HG02623 (cell line): ENCODE results near the gene MIXL1.
A peak's percentile ranks its signal among the peaks of the same experiment; 100 is the strongest.
"Not testable (repeated sequence)": the region's sequence is repeated elsewhere in the genome, so short reads cannot be mapped to it uniquely, and the experiment has no call there.

Source experiments
- ATAC-seq: cut with Tn5 transposase; IDR thresholded peaks from one replicate; pipeline ENCODE4 v1.9.1; 2021; ENCODE audit warnings: moderate library complexity; ENCODE audit not compliant: unreplicated experiment

The MIXL1 gene

DNA sequence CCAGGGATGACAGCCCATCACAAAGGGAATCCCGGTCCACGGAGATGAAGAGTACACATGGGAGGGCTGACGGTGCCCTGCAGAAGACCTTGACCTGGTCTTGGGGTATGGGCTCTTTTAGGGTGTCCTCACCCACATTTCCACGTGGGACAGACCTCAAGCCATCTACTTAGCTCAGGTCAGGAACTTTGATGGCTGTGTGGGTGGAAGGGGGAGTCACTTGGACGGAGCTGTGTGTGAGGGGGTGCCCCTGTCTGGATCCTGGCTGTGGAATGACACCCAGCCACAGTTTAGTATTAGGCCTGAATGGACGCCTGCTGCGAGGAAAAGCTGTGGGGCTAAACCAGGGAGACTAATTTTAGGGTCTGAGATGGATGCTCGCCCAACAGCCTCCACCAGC lies 10.9 kb upstream of the MIXL1 start:
- ATAC-seq: no peak

DNA sequence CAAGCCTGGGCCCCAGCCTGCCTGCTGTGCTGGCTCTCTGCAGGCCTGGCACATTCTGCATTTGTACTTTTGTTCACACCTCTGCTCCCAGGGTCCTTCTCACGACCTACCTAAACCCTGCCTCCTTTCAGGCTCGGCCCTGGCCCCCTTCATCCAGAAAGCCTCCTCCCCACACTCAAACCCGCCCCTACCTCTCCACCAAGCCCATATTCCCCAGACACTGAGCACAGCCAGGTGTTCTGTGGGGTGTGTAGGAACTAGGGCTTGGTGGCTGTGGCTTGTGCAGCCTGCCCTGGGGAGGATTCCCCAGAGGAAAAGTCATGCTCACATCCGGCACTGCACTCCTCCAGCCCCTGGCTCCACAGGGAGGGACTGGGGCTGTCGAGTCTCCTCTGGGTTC lies 8.2 kb upstream of the MIXL1 start:
- ATAC-seq: no peak

DNA sequence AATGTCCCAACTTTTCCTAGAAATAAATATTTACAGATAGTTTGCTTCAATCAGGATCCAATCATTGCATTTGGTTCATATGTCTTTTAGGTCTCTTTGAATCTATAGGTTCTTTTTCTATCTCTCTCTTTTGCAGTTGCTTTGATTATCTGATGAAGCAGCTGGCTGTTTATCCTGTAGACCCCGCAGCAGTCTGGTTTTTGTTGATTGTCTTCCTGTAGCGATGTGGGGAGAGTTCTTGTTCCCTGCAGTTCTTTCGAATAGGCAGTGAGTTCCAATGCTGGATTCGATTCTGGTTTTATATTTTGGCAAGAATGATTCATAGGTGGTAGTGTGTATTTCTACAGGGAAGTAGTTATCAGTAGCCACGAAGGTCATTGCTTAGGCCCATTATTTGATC lies 7.4 kb upstream of the MIXL1 start:
- no peak for ATAC-seq

DNA sequence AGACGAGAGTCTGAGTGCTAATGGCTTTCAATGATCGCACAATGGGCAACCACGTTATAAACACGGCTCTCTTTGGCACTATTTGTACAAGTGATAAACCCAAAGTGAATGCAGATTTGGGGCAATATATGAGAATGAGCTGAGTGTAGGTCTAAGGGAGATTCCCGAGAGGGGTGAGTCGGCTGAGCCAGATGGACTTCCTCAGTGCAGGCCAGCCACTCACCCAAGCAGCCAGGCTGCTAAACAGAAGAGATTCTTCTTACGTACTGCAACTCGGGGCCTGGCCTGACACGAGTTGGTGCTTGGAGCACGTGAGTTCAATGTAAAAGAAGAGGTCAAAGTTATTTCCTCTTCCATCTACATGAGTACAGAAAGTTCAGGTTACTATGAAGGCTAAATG lies 6.2 kb upstream of the MIXL1 start:
- no peak for ATAC-seq

DNA sequence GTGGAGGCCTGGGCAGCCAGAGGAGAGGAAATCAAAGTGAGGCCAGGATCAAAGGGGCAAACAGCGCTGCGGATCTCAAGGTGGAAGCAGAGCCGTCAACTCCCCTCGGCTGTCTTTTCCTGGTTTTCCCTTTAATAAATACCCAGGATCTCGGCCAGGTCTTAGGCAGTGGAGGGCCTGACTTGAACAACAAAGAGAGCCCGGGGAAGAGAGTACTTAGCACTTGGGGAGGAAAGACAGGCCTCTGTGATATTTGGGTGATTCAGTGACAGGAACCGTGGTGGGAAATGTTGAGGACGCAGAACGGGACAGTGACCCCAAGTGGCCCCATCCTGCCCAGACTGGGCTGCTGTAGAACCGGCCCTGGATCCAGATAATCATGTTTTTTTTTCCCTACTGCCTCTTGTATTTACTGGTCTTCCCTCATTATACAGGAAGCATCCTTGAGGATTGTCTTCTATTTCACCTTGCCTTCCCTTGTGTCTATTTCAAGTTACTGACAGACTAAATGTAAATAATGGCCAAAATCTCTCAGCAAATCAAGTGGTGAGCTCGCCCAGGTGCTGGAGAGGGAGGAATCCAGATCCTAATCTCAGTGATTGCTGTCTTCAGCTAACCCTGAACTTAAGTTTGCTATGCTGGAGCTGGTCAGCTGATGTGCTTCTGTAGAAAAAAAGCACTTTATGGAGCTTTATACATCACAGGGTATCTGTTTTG lies 2.8 kb upstream of the MIXL1 start:
- no peak for ATAC-seq

DNA sequence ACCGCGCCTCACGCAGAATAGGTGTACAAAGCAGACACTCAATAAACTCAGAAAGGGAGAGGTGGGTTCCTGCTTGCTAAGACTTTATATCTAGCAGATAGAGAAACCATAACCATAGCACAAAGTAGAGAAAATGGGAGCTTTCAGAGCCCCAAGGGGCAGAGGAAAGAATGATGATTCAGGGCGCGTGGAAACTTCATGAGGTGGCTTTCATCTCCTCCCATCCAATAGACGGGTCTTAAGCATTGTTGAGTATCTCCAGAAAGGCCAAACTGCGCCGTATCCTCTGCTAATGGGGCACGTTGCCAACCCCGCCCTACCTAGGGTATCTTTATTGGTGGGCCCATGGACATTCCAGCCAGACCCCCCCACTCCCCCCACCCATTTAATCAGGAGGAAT lies 778 bp upstream of the MIXL1 start:
- ATAC-seq: no peak

DNA sequence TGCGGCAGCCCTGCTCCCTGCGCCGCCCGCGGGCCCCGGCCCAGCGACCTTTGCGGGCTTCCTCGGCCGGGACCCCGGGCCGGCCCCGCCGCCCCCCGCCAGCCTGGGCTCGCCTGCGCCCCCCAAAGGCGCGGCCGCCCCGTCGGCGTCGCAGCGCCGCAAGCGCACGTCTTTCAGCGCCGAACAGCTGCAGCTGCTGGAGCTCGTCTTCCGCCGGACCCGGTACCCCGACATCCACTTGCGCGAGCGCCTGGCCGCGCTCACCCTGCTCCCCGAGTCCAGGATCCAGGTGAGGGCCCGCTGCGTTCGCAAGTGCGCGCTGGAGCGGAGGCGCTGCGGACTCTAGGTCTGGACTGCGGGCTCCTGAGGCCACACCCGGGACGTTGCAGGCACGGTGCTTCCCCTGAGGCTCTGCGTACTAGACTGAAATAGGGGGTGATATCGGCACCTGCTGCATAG lies 351 bp downstream of the MIXL1 start:
- peak; percentile 49 for ATAC-seq

DNA sequence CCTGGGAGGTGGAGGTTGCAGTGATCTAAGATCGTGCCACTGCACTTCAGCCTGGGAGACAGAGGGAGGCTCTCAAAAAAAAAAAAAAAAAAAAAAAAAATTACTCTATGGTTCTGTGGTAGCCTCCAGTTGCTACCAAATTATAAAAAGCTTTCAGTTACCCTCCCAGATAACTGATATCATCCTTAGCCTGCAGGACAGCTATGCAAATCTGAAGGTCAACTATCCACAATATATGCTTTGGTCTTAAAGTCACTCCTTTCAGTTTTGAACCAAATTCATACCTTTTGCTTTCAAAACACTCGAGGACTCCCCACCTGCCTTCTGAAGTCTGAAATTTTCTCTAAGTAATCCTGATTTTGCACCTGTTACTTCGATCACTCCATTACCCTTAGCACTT lies 3.1 kb downstream of the MIXL1 start:
- ATAC-seq: no peak

DNA sequence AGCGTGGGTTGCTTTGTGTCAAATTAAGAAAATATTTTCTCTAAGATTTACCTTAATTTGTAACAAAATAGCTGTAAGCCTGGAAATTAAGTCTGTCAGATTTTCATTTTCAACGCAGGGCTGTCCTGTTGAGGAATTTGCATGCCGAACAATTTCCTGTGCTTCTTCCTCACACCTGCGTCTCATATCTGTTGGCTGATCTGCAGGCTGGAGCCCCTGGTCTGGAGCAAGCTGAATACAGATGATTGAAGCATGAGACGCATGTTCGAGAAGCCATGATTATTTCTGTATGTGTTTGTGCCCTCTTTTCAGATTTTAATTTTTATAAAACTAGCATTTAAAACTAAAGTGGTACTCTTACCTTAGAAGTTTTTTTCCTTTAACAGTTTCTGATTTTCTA lies 9.8 kb downstream of the MIXL1 start:
- ATAC-seq: peak; percentile 79

DNA sequence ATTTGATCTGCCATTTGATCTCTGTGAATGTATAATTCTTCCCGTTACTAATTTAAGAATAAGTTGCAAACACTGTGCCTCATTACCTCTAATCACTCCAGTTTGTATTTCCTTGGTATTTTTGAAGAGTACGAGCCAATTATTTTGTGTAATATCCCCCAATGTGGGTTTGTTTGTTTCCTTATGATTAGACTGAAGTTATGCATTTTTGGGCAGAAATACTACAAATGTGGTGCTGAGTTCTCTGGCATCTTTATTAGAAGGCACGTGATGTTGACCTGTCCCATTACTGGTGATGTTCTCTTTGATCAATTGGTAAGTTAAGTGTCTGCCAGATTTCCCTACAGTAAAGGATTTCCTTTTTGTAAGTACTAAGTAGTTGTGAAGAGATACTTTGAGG lies 10.3 kb downstream of the MIXL1 start:
- ATAC-seq: no peak

DNA sequence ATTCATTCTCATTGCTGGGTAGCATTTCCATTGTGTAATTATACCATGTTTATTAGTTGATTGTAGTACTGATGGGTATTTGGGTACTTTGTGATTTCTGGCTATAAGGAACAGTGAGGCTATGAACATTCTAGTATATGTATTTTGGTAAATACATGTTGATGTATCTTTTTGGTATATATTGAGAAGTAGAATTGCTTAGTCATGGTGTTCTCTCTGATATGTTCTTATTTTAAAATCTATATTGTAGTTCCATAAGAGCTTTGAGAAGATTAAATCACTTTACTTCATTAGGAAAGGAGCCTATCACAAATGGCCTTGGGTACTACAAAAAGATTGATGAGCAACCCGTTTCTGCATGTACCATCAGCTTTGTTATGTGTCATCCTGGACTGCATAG lies 13.4 kb downstream of the MIXL1 start:
- no peak for ATAC-seq

DNA sequence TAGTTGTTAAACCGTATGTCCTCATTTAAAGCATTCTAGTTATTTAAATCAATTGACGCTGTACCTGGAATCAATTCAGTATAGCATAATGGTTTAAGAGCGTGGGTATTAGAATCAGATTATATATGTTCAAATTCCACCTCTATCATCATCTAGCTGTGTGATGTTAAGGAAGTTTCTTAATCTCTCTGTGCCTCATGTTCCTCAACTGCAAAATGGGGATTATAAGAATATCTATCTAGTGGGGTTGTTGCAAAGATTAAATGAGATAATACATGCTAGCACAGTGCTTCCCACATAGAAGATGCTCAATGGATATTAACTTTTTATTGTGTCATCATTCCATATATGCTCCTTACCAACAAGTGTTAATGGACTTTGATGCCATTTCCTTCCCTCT lies 16.0 kb downstream of the MIXL1 start:
- no peak for ATAC-seq

DNA sequence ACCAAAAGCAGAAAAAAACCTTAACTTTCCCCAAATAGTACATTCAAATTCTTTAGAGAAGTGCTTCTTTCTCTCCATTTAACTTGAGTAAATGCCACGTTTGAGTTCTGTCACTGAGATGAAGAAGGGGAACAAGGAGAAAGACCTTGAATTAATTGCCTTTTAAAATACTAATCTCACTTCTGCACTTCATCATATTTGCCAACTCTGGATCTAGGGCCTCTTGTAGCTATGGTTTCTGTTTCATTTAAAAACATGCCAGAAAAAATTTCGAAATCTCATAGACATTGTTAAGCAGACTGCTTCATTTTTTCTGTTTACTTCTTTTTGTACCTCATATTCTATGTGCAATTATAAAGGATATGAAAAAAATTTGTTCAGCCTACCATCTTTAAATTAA lies 24.6 kb downstream of the MIXL1 start:
- no peak for ATAC-seq

DNA sequence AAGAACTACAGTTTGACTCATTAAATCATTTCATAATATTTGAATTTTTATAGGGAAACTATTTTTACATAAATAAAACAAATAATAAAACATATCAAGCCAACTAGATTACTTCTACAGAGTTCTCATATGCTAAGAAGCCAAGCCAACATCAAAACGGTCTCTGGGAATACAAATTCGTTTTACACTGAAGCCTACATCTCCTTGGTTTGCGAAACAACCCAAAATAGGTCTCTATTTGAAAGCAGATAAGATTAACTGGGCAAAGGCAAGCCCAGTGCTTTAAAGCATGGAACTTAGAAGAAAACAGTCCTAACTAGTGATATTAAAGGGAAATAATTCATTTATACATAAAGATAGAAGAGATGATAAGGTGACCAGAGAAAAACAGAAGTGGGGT lies 25.3 kb downstream of the MIXL1 start:
- no peak for ATAC-seq

DNA sequence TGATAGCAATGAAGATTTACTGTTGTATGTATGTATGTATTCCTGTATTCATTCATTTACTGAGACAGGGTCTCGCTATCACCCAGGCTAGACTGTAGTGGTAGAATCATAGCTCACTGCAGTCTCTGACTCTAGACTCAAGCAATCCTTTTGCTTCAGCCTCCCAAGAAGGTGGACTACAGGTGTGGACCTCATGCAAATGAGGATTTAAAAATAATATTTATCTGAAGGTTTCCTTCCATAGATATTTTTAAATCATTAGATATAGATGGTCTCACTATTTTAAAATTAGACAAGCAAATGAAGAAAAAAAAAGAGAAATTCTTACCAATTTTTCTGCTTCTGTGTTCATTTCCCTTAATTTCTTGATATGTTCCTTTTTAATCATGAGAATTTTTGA lies 27.0 kb downstream of the MIXL1 start:
- ATAC-seq: no peak

DNA sequence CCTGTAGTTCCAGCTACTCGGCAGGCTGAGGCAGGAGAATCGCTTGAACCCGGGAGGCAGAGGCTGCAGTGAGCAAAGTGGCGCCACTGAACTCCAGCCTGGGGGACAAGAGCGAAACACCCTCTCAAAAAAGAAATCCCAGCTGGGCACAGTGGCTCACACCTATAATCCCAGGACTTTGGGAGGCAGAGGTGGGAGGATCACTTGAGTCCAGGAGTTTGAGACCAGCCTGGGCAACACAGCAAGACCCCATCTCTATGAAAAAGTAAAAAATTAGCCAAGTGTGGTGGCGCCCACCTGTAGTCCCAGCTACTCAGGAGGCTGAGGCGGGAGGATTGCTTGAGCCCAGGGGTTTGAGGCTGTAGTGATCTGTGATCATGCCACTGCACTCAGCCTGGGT lies 29.4 kb downstream of the MIXL1 start:
- not testable (repeated sequence) for ATAC-seq

DNA sequence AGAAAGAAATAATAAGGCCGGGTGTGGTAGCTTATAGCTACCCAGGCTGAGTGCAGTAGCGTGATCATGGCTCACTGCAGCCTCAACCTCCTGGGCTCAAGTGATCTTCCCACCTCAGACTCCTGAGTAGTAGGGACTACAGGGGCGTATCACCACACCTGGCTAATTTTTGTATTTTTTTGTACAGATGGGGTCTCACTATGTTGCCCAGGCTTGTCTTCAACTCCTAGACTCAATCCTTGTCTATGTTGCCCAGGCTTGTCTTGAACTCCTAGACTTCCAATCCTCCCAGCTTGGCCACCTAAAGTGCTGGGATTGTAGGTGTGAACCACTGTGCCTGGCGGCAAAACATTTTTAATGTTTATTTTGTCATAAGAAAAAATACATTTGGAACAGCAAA lies 30.5 kb downstream of the MIXL1 start:
- ATAC-seq: no peak

DNA sequence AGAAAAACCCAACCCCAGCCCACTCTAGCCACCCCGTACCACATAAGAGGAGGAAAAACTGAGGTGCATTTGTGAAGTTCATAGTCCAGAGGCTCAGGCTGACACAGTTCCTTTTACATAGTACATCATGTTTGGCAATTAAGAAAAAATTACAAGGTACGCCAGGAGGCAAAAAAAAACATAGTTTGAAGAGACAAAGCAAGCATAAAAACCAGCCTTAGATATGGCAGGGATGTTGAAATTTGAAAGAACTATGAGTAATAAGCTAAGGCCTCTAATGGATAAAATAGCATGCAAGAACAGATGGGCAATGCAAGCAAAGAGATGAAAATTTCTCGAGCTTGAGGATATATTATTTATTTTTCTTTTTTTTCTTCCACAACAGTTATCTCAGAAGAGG lies 31.9 kb downstream of the MIXL1 start:
- ATAC-seq: no peak

DNA sequence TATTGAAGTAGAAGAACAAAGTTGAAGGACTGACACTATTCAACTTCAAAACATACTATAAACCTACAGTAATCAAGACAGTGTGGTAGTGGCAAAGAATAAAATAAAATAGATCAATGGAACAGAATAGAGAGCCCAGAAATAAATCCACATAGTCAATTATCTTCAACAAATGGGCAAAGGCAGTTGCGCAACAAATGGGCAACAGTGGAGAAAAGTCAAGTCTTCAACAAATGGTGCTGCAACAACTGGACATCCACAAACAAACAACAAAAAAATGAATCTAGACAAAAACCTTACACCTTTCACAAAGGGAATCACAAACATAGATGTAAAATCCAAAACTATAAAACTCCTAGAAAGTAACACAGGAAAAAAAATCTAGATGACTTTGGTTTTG lies 38.4 kb downstream of the MIXL1 start:
- ATAC-seq: no peak

DNA sequence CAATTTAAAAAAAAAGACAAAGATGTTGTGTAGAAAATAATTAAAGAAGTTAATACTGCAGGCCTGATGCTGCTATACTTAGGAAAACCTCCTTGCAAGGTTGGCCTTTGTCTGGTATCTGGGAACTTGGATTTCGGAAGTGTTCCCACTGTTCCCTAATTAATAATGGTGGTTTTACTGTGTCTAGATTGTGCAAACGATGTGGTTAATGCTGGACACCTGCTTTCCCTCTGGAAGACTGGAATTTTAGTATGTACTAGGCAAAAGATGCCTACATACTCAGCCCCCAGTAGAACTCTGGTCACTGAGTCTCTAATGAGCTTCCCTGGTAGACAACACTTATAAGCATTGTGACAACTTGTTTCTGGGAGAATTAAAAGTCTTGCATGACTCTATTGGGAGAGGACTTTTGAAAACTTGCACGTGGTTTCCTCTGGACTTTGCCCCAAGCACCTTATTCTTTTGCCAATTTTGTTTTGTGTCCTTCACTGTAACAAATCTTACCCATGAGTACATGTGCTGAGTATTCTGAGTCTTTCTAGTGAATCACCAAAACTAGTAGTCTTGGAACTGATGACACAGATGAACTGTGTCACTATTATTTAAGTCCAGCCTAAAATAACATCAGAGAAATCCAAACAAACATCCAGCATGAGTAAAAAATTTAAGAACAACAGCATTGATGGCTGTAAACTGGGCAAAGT lies 45.1 kb downstream of the MIXL1 start:
- no peak for ATAC-seq

DNA sequence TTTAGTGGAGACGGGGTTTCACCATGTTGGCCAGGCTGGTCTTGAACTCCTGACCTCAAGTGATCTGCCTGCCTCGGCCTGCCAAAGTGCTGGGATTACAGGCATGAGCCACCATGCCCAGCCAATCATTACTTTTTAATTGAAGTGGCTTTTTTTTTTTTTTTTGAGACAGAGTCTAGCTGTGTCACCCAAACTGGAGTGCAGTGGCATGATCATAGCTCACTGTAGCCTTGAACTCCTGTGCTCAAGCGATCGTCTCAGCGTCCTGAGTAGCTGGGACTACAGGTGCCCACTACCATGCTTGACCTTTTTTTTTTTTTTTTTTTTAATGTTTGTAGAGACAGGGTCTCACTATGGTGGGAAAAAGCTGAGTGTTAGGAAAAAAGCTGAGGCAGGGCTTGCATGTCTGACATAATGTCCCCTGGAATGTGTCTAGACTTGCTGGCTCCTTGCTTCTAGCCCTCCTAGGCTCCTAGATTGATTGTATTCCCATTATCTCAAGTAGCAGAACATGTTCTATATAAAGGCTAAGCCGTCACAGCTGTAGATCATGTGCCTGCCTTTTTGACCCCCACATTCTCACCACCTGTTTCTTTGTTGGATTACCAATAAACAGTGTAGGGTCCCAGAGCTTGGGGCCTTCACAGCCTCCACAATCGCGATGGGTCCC lies 48.9 kb downstream of the MIXL1 start:
- ATAC-seq: not testable (repeated sequence)

DNA sequence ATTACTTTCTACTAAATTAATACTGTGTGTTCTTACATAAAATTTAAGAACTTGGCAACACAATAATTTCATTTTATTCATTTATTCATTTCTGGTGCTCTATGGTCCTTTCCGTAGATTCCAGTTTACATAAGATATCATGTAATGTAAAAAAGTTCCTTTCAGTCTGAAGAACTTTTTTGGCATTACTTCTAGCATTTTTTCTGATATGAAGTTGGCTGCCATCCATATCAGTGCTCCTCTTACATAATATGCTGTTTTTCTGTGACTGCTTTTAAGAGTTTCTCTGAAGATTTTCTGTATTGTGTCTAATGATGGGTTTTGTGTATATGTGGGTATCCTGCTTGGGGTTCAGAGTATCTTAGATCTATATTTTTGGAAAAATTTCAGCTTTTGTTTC lies 50.7 kb downstream of the MIXL1 start:
- ATAC-seq: no peak
